Omental fat pad (tissue), 4 donors: ENCODE data around the gene MAP3K1. TPM values are rescaled to one million over a fixed set of nuclear protein-coding genes. Genes with fewer than 3 reads are reported as not detected.

ENCODE experiments used
- ATAC-seq: fragments of 150-250 bp; one replicate; pipeline ENCODE4 v1.9.1; 2016; ENCODE audit warnings: mild to moderate bottlenecking, moderate library complexity; ENCODE audit not compliant: low FRiP score
- DNase-seq: peaks from one replicate; pipeline ENCODE4 v3.0.0-alpha.2; 2019; ENCODE audit warnings: low spot score
- total RNA-seq, 4 donors: library from RNA; depleted of rRNA; stranded (reverse); fragments of >200 nt; gene quantifications; one replicate each; pipeline ENCODE4 v1.1.0, GENCODE V29; 2016
- TF ChIP-seq, protein P1 (sequence below), 3 donors: fragments of 450-650 bp; IDR thresholded peaks; one replicate each; pipeline ENCODE4 v1.5.1; 2016 to 2017; ENCODE audit warnings: antibody characterized with exemption in 3 of 3, mild to moderate bottlenecking in 3 of 3, moderate library complexity in 2 of 3

MAP3K1 gene
- total RNA-seq, 4 donors from 2014 or later: 13.2 to 31.5 (median 19.0) TPM

DNA sequence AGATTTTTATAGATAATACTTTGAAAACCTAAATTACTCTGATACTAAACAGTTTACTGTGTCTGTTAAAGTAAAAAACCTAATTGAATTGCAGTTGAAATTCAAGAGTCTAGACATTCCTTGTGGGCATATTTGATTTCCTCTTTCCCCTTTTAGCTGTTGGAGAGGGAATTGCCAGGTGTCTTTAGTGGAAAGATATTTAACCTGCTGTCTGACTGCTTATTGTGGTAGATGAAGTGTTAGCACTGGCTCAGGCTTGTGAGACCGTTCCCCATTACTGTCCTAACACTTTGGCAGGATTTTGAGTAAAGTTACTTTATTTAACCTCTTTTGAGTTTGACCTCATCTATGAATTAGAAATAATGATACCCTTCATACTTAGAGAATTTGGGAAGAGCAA is 16.4 kb downstream of the MAP3K1 start:
- DNase-seq (no peak), ATAC-seq (no peak)
- TF ChIP-seq, protein P1, sequence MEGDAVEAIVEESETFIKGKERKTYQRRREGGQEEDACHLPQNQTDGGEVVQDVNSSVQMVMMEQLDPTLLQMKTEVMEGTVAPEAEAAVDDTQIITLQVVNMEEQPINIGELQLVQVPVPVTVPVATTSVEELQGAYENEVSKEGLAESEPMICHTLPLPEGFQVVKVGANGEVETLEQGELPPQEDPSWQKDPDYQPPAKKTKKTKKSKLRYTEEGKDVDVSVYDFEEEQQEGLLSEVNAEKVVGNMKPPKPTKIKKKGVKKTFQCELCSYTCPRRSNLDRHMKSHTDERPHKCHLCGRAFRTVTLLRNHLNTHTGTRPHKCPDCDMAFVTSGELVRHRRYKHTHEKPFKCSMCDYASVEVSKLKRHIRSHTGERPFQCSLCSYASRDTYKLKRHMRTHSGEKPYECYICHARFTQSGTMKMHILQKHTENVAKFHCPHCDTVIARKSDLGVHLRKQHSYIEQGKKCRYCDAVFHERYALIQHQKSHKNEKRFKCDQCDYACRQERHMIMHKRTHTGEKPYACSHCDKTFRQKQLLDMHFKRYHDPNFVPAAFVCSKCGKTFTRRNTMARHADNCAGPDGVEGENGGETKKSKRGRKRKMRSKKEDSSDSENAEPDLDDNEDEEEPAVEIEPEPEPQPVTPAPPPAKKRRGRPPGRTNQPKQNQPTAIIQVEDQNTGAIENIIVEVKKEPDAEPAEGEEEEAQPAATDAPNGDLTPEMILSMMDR (IDR thresholded peaks at IDR 0.05): no peak

DNA sequence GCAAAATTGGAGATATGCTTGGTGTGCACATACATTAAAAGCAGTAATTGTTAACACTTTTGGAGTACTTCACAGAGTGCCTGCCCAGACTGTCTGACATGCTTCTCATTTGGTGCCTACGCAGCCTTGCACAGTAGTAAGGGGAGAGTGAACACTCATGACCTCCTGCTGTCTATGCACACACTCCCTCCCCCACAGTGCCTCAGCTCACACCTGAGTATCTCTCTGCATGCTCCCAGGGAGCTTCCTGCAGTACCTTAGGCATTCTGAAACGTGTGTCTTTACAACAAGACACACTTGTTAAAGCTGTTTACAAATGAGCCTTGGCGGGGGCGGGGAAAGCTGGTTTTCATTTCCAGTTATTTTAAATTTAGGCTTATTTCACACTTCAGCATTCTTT is 18.0 kb downstream of the MAP3K1 start:
- TF ChIP-seq, protein P1 (IDR thresholded peaks at IDR 0.05): no peak
- ATAC-seq (peak; percentile 34), DNase-seq (no peak)

DNA sequence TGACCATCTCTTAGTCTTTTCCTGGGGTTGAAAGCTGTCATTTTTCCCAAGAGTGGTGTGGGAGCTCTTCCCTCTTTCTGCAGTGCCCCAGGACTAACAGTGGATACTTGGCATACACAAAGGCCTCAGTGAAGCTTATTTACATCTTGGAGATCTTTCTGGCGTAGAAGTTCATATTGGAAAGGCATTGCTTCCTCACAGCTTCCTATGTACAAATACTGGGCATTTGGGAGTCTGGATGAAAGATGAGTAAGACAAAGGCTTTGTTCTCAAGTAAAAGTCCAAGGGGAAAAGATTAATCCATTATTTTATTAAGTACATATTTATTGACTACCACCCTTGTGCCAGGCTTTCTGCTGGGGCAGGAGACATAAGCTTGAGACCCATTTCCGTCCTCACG is 22.0 kb downstream of the MAP3K1 start:
- DNase-seq: no peak
- TF ChIP-seq, protein P1 (IDR thresholded peaks at IDR 0.05): no peak
- ATAC-seq: no peak

DNA sequence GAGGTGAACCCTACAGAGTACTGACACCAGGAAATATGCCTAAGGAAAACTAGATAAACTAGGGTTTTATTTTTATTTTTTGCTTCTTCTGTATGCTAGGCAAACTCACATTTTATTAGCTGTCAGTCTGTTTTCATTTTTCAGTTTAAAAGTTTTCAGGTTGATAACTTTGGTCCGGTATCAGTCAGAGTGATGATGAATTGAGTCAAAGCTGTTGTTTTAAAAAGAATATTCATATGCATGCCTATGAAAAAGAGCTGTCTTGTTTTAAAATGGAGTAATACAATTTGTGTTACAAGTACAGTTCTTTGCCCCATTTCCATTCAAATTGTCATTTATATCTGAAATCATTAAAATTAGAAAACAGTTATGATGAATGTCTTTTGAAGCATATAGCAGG is 22.6 kb downstream of the MAP3K1 start:
- DNase-seq (no peak), ATAC-seq (no peak)
- TF ChIP-seq, protein P1 (IDR thresholded peaks at IDR 0.05): no peak

DNA sequence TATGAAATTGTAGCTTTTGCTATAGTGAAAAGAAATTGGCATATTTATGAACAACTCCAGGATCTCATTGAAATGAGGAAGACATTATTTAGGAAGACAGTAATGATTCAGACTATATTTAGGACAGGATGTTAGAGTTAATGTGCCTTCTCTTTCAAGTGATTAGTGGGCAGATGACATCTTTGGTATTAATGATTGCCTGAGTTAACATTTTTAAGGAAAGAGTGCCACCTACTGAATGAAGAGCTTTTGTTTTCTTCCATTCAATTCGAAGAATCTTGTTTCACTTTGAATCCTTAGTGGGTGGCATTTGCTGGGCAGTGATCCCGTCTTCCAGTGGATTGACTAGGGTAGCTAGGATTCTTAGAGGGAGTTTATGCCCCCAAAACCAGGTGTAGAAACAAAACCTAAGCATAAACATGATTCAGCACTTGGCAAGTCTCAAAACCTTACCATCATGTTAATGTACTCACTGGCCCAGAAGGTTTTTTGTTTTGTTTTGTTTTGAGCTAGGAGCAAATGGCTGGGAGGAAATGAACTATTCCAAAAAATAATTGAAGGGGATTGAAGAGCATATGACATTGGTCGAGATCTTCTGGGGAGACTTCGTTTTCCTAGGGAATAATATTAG is 23.2 kb downstream of the MAP3K1 start:
- TF ChIP-seq, protein P1 (IDR thresholded peaks at IDR 0.05): no peak
- peak; percentile 60 for ATAC-seq
- no peak for DNase-seq

DNA sequence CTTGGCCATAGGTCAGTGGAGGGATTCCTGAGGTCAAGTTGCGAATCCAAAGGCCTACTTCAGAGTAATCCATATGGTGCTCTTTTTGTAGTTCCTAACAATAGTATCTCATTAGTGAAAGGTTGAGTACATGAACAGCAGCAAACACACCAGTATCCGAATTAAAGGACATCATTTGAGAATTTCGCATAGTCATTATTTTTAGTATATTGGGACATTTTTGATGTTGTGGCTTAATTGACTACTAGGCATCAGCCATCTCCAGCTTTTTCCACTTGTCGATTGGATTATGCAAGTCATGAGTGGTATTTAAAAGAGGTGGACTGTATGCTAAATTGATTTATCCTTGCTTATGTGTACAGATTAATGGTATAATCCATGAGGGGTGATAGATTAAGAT is 23.7 kb downstream of the MAP3K1 start:
- no peak for DNase-seq
- ATAC-seq: no peak
- TF ChIP-seq, protein P1 (IDR thresholded peaks at IDR 0.05): no peak

DNA sequence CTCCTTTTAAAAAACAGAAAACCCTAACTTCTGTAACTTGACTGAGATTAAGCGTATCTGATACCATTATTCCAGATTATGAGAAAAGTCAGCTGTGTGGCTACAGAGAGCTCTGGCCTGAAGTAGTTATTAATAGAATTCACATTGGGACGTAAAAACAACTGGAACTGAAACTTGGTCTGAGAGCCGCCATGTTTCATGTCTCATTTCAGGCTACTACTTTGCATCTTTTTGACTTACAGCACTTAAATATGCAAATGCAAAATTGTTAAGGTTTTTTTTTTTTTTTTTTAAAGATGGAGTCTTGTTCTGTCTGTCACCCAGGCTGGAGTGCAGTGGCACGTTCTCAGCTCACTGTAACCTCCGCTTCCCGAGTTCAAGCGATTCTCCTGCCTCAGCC is 25.2 kb downstream of the MAP3K1 start:
- TF ChIP-seq, protein P1 (IDR thresholded peaks at IDR 0.05): no peak
- ATAC-seq: no peak
- no peak for DNase-seq
